Cerebellar cortex (tissue), 1 donor: Measurements from ENCODE around the gene DLGAP1.

Experiments used
- DNase-seq: peaks from one replicate; pipeline ENCODE4 v3.0.0-alpha.2; 2015; ENCODE audit warnings: low spot score

Gene DLGAP1

GRCh38 chr18:3466872-3467271, 988.2 kb downstream of the DLGAP1 start:
- DNase-seq, result no peak

GRCh38 chr18:3466045-3466444, 989.1 kb downstream of the DLGAP1 start:
- no peak for DNase-seq

GRCh38 chr18:3463051-3463450, 992.1 kb downstream of the DLGAP1 start:
- DNase-seq, result no peak

- no peak for DNase-seq
Observed at GRCh38 chr18:3461704-3462103, 993.4 kb downstream of the DLGAP1 start.

GRCh38 chr18:3460823-3461398, 994.2 kb downstream of the DLGAP1 start:
- no peak for DNase-seq

GRCh38 chr18:3458952-3459853, 995.9 kb downstream of the DLGAP1 start:
- no peak for DNase-seq

GRCh38 chr18:3458378-3458777, 996.7 kb downstream of the DLGAP1 start:
- DNase-seq, result no peak

- DNase-seq, result no peak
Observed at GRCh38 chr18:3457261-3457724, 997.8 kb downstream of the DLGAP1 start.

- no peak for DNase-seq
Observed at GRCh38 chr18:3456686-3457069, 998.4 kb downstream of the DLGAP1 start.

- no peak for DNase-seq
Observed at GRCh38 chr18:3455907-3456685, 999.0 kb downstream of the DLGAP1 start.

GRCh38 chr18:3455090-3455635, 999.9 kb downstream of the DLGAP1 start:
- no peak for DNase-seq

GRCh38 chr18:3454365-3455089, 1000.6 kb downstream of the DLGAP1 start:
- DNase-seq, result peak; percentile 68

- peak; percentile 61 for DNase-seq
Observed at GRCh38 chr18:3453540-3454364, 1001.4 kb downstream of the DLGAP1 start.

GRCh38 chr18:3452750-3453539, 1002.2 kb downstream of the DLGAP1 start:
- DNase-seq, result no peak

GRCh38 chr18:3451989-3452749, 1002.9 kb downstream of the DLGAP1 start:
- no peak for DNase-seq

- peak; percentile 80 for DNase-seq
Observed at GRCh38 chr18:3451183-3451988, 1003.7 kb downstream of the DLGAP1 start.

GRCh38 chr18:3450799-3451182, 1004.3 kb downstream of the DLGAP1 start:
- DNase-seq, result no peak
